B cell (primary cell): Measurements from ENCODE around the gene KISS1.

Experiments
- EZH2 ChIP-seq: IDR thresholded peaks from 2 replicates; pipeline ENCODE4 v1.6.1; 2012; ENCODE audit warnings: borderline replicate concordance, low read depth, mild to moderate bottlenecking, moderate library complexity, low read length; ENCODE audit not compliant: insufficient read depth, poor library complexity, severe bottlenecking
- TF ChIP-seq, protein P1 (sequence below): fragments of 200-600 bp; IDR thresholded peaks from one replicate; pipeline ENCODE4 v1.8.0; 2022; ENCODE audit warnings: antibody characterized with exemption, mild to moderate bottlenecking

DNA sequence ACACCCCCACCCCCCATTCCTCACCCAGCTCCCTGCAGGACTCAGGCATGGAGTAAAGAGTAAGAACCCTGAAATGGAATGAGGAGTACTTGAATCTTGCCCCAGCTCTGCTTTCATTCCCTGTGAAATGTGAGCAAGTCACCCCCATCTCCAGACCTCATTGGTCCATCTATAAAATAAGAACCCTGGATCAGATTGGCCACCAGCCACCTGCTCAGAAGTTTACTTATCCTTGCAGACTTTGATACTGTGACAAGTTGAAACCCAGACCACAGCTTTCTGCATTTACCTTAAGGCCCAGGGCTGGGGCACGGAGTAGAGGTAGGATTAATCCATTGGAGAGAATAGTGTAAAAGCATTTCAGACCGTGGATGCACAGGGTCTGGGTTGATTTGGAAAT is 2.2 kb downstream of the KISS1 start:
- no peak for TF ChIP-seq EZH2
- TF ChIP-seq, protein P1, sequence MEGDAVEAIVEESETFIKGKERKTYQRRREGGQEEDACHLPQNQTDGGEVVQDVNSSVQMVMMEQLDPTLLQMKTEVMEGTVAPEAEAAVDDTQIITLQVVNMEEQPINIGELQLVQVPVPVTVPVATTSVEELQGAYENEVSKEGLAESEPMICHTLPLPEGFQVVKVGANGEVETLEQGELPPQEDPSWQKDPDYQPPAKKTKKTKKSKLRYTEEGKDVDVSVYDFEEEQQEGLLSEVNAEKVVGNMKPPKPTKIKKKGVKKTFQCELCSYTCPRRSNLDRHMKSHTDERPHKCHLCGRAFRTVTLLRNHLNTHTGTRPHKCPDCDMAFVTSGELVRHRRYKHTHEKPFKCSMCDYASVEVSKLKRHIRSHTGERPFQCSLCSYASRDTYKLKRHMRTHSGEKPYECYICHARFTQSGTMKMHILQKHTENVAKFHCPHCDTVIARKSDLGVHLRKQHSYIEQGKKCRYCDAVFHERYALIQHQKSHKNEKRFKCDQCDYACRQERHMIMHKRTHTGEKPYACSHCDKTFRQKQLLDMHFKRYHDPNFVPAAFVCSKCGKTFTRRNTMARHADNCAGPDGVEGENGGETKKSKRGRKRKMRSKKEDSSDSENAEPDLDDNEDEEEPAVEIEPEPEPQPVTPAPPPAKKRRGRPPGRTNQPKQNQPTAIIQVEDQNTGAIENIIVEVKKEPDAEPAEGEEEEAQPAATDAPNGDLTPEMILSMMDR: no peak
